CD14-positive monocyte (primary cell): ENCODE measurements around the gene C19orf67. TPM values are rescaled to one million over a fixed set of nuclear protein-coding genes. Genes with fewer than 3 reads are reported as not detected.

ENCODE experiments used
- DNase-seq, 3 donors: peaks; one replicate each; pipeline ENCODE4 v3.0.0-alpha.2; 2011 to 2022
- H2AFZ ChIP-seq: 2 replicates; pipeline ENCODE4 v1.6.0; 2012; ENCODE audit warnings: mild to moderate bottlenecking, low read depth, low read length, inconsistent platforms; ENCODE audit not compliant: insufficient read depth, poor library complexity, severe bottlenecking
- H3K27ac ChIP-seq, 2 donors: 1 replicate in 1 of 2; 2 replicates in 1 of 2; pipeline ENCODE4 v1.5.1; 2012 to 2013; ENCODE audit warnings: low read length in 2 of 2, control low read depth in 1 of 2, inconsistent platforms in 1 of 2, low read depth in 1 of 2, mild to moderate bottlenecking in 1 of 2
- H3K27me3 ChIP-seq, 2 donors: one replicate each; pipeline versions ENCODE4 v1.6.0 to v1.6.1; 2011 to 2013; ENCODE audit warnings: low read length in 2 of 2; ENCODE audit not compliant: control insufficient read depth in 2 of 2, insufficient read depth in 2 of 2
- H3K36me3 ChIP-seq, 2 donors: replicated peaks in 1 of 2; 1 replicate in 1 of 2; 2 replicates in 1 of 2; pipeline versions ENCODE4 v1.5.1 to v1.6.1; 2012 to 2013; ENCODE audit warnings: low read length in 2 of 2, control low read depth in 1 of 2, inconsistent platforms in 1 of 2, mild to moderate bottlenecking in 1 of 2; ENCODE audit not compliant: insufficient read depth in 2 of 2, control insufficient read depth in 1 of 2
- H3K4me1 ChIP-seq, 2 donors: 1 replicate in 1 of 2; 2 replicates in 1 of 2; pipeline versions ENCODE4 v1.5.1 to v1.6.1; 2012 to 2013; ENCODE audit warnings: low read length in 2 of 2, control low read depth in 1 of 2, inconsistent platforms in 1 of 2, mild to moderate bottlenecking in 1 of 2, moderate library complexity in 1 of 2; ENCODE audit not compliant: insufficient read depth in 2 of 2, control insufficient read depth in 1 of 2
- H3K4me2 ChIP-seq: replicated peaks from 2 replicates; pipeline ENCODE3; 2012; ENCODE audit warnings: low read length, moderate library complexity, mild to moderate bottlenecking; ENCODE audit not compliant: poor library complexity, severe bottlenecking; ENCODE audit errors: extremely low read depth
- H3K4me3 ChIP-seq, 3 experiments: fragments of 200-600 bp in 1 of 3; sonication (generic) in 1 of 3; replicated peaks in 1 of 3; 1 replicate in 2 of 3; 2 replicates in 1 of 3; pipeline ENCODE4 v1.5.1; 2011 to 2013; ENCODE audit warnings: low read length in 3 of 3, mild to moderate bottlenecking in 3 of 3, control low read depth in 2 of 3, low read depth in 2 of 3, inconsistent platforms in 1 of 3, moderate library complexity in 1 of 3
- H3K79me2 ChIP-seq: 2 replicates; pipeline ENCODE4 v1.6.0; 2012; ENCODE audit warnings: mild to moderate bottlenecking, control low read depth, inconsistent platforms, low read length, moderate library complexity; ENCODE audit not compliant: insufficient read depth
- H3K9ac ChIP-seq: 2 replicates; pipeline ENCODE4 v1.6.0; 2017; ENCODE audit warnings: low read length, mild to moderate bottlenecking; ENCODE audit not compliant: insufficient read depth, poor library complexity, severe bottlenecking
- H3K9me3 ChIP-seq, 2 donors: replicated peaks in 1 of 2; 1 replicate in 1 of 2; 2 replicates in 1 of 2; pipeline versions ENCODE4 v1.5.1 to v1.6.1; 2012 to 2013; ENCODE audit warnings: low read length in 2 of 2, control low read depth in 1 of 2; ENCODE audit not compliant: control insufficient read depth in 1 of 2, insufficient read depth in 1 of 2
- H4K20me1 ChIP-seq: 2 replicates; pipeline ENCODE4 v1.6.0; 2012; ENCODE audit warnings: mild to moderate bottlenecking, low read length, control low read depth, moderate library complexity; ENCODE audit not compliant: insufficient read depth
- H3K27ac Mint-ChIP-seq, 7 donors: one replicate each; pipeline ENCODE4 v1.8.0; 2020; ENCODE audit warnings: mild to moderate bottlenecking in 7 of 7, mixed read lengths in 7 of 7, moderate library complexity in 6 of 7, inconsistent platforms in 2 of 7
- H3K27me3 Mint-ChIP-seq, 3 donors: one replicate each; pipeline ENCODE4 v1.8.0; 2021 to 2022; ENCODE audit warnings: low read depth in 3 of 3, mild to moderate bottlenecking in 3 of 3, mixed read lengths in 3 of 3, moderate library complexity in 3 of 3, inconsistent platforms in 1 of 3
- H3K36me3 Mint-ChIP-seq, 2 donors: one replicate each; pipeline ENCODE4 v1.8.0; 2020; ENCODE audit warnings: mixed read lengths in 2 of 2, inconsistent platforms in 1 of 2, mild to moderate bottlenecking in 1 of 2
- H3K4me1 Mint-ChIP-seq: one replicate; pipeline ENCODE4 v1.8.0; 2020; ENCODE audit warnings: mild to moderate bottlenecking, mixed read lengths
- H3K4me3 Mint-ChIP-seq, 2 donors: one replicate each; pipeline ENCODE4 v1.8.0; 2020; ENCODE audit warnings: mild to moderate bottlenecking in 2 of 2, mixed read lengths in 2 of 2, moderate library complexity in 1 of 2
- H3K9me3 Mint-ChIP-seq, 7 donors: one replicate each; pipeline ENCODE4 v1.8.0; 2020 to 2022; ENCODE audit warnings: mixed read lengths in 7 of 7, mild to moderate bottlenecking in 6 of 7, moderate library complexity in 6 of 7, inconsistent platforms in 2 of 7
- CTCF ChIP-seq: fragments of 200-600 bp; IDR thresholded peaks from one replicate; pipeline ENCODE4 v1.8.0; 2022; ENCODE audit warnings: antibody characterized with exemption, mild to moderate bottlenecking
- WGBS: methylation state at CpG from one replicate; pipeline ENCODE4 v1.1.5; 2013; ENCODE audit warnings: missing lambda C conversion rate; ENCODE audit not compliant: insufficient coverage; 5-methylcytosine and 5-hydroxymethylcytosine counted together
- intact Hi-C, 2 donors: fragments of 100-400 bp; cut with micrococcal nuclease; formaldehyde crosslinking; loops; one replicate each; pipeline versions ENCODE4 v1.15.0 to v1.15.1; 2023
- polyA plus RNA-seq, 3 donors: library from polyadenylated mRNA; depleted of rRNA in 1 of 3; unstranded in 2 of 3; stranded (reverse) in 1 of 3; fragments of 300-500 nt in 2 of 3; fragments of >200 nt in 1 of 3; fragmentation: Illumina TruSeq in 2 of 3; gene quantifications; 1 replicate in 2 of 3; 2 replicates in 1 of 3; pipeline ENCODE4 v1.2.3, GENCODE V29; 2012 to 2021

The C19orf67 gene
- polyA plus RNA-seq, 3 donors = not detected

DNA sequence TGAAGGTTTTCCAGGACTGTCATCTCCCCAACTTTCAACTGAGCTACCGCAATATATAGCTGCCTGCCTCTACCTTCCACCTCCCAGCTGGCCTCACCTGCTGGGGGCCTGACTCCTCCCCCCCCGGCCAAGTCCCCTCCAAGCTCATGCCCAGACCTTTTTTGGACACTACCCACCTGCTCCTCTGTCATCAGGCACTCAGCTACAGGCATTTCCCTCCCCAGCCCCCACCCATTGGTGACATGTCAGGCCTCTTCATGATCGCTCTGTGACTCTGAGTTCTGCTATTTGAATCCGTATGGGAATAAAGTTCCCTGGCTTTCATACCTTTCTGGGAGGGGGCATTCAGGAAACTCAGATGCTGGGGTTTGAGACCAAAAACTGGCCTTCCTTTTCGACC is 30.2 kb upstream of the C19orf67 start:
- Mint-ChIP-seq H3K36me3 (peaks cover 2 to 27% of the 10 kb centered on the region in 2 donors), H3K9me3 (no peaks in the 10 kb centered on the region), H3K27ac (peak overlapping the region; percentile 85 to 97 (median 90)), H3K4me1 (peaks cover 72% of the 10 kb centered on the region), H3K27me3 (peaks cover 0 to 1% (median 0%) of the 10 kb centered on the region in 3 donors), H3K4me3 (peak overlapping the region; percentile 91 to 95)
- no peak overlapping the region for H2AFZ ChIP-seq
- H3K4me1 ChIP-seq = peaks cover 69 to 81% of the 10 kb centered on the region in 2 donors
- H3K79me2 ChIP-seq = peaks cover 80% of the 10 kb centered on the region
- TF ChIP-seq CTCF = no peak
- no peaks in the 10 kb centered on the region for H3K9me3 ChIP-seq
- WGBS = 91% methylated on average over 3 of the region's 5 CpGs
- H3K27me3 ChIP-seq = no peaks in the 10 kb centered on the region
- H3K4me2 ChIP-seq = peak overlapping the region; percentile 99
- H3K36me3 ChIP-seq = peaks cover under 1 to 7% of the 10 kb centered on the region in 2 donors
- no peak overlapping the region for H3K9ac ChIP-seq
- H3K27ac ChIP-seq = peak overlapping the region; percentile 70 to 86
- DNase-seq = no peak
- H3K4me3 ChIP-seq = peak overlapping the region; percentile 88 to 99 (median 90)
- H4K20me1 ChIP-seq = peaks cover 62% of the 10 kb centered on the region
- intact Hi-C loops = loop anchor here (2.0 to 5.0 kb wide), 5 partner anchors 19 to 113 kb away; partner anchors contain the start of gene ASF1B (in 1 of the 2)

GRCh38 chr19:14114854-14115253 is 29.3 kb upstream of the C19orf67 start:
- 4% methylated on average over 3 of the region's 9 CpGs for WGBS
- Histone ChIP-seq H3K27ac (peak overlapping the region; percentile 73 to 86), H2AFZ (no peak overlapping the region)

More at GRCh38 chr19:14114854-14115253, 29.3 kb upstream of the C19orf67 start:
- H3K36me3 ChIP-seq = peaks cover 4 to 11% of the 10 kb centered on the region in 2 donors
- no peaks in the 10 kb centered on the region for H3K9me3 ChIP-seq
- H3K9ac ChIP-seq = no peak overlapping the region
- H3K79me2 ChIP-seq = peaks cover 81% of the 10 kb centered on the region
- H3K4me1 ChIP-seq = peaks cover 61 to 73% of the 10 kb centered on the region in 2 donors
- H4K20me1 ChIP-seq = peaks cover 71% of the 10 kb centered on the region
- Mint-ChIP-seq H3K4me1 (peaks cover 66% of the 10 kb centered on the region), H3K27ac (peak overlapping the region; percentile 85 to 97 (median 90)), H3K4me3 (peak overlapping the region in 1 of 2 donors; percentile 65), H3K27me3 (peaks cover 0 to 1% (median 0%) of the 10 kb centered on the region in 3 donors), H3K36me3 (peaks cover 2 to 36% of the 10 kb centered on the region in 2 donors), H3K9me3 (no peaks in the 10 kb centered on the region)
- no peaks in the 10 kb centered on the region for H3K27me3 ChIP-seq
- peak overlapping the region in 1 of 3 experiments; percentile 99 for H3K4me3 ChIP-seq
- DNase-seq = peak; percentile 84 to 94 (median 90)
- intact Hi-C loops = loop anchor here (2.0 to 5.0 kb wide), 4 partner anchors 20 to 113 kb away; partner anchors contain the start of gene ASF1B (in 1 of the 2)
- TF ChIP-seq CTCF = peak; percentile 60
- peak overlapping the region; percentile 99 for H3K4me2 ChIP-seq
